ENCODE results near the gene ERFL. TPM values are rescaled to one million over a fixed set of nuclear protein-coding genes. Genes with fewer than 3 reads are reported as not detected.

The ERFL gene
- total RNA-seq, 2 donors from 2014 or later = not detected

DNA sequence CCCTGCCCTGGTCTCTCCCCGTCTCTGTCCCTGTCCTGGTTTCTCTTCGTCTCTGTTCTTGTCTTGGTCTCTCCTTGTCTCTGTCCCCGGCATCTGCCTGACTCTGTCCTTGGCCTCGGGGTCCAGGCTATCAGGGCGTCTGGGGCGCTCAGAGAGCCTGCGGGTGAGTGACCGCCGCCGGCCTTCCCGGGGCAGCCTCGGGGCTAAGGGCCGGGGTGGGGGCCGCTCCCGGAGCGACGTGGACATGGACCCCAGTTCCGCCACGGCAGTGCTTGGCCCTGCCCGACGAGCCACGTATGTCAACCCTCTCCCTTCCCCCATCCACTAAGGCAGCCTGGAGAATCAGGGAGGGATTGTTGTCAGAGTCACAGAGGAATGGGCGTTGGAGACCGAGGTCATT lies 30.4 kb downstream of the ERFL start:
- Histone ChIP-seq H3K27ac (no peak overlapping the region), H3K36me3 (peaks cover 75% of the 10 kb centered on the region), H3K4me3 (no peak overlapping the region), H3K4me1 (no peaks in the 10 kb centered on the region), H3K9me3 (no peaks in the 10 kb centered on the region), H3K27me3 (no peaks in the 10 kb centered on the region)
- TF ChIP-seq, protein P1, sequence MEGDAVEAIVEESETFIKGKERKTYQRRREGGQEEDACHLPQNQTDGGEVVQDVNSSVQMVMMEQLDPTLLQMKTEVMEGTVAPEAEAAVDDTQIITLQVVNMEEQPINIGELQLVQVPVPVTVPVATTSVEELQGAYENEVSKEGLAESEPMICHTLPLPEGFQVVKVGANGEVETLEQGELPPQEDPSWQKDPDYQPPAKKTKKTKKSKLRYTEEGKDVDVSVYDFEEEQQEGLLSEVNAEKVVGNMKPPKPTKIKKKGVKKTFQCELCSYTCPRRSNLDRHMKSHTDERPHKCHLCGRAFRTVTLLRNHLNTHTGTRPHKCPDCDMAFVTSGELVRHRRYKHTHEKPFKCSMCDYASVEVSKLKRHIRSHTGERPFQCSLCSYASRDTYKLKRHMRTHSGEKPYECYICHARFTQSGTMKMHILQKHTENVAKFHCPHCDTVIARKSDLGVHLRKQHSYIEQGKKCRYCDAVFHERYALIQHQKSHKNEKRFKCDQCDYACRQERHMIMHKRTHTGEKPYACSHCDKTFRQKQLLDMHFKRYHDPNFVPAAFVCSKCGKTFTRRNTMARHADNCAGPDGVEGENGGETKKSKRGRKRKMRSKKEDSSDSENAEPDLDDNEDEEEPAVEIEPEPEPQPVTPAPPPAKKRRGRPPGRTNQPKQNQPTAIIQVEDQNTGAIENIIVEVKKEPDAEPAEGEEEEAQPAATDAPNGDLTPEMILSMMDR (IDR thresholded peaks at IDR 0.05) = no peak
- no peak for DNase-seq (ENCODE audit: low spot score)

DNA sequence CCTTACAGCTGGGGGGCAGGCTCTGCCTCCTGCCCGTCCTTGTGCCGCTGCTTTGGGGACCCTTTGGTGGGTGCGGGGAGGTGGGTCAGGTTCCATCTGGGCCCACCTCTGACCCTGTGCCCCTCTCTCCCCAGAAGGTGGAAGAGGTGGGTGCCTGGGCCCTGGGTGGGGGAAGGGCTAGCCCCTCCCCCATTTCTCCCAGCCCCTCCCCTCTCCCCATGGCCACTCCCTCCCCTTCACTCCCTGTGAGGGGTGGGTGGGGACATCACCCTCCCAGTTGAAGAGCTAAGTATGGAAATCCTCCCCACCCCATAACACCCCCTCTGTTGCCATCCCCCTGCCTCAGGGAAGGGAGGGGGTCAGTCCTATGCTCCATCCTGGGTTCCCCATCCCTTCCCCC lies 31.1 kb downstream of the ERFL start:
- Histone ChIP-seq H3K9me3 (no peaks in the 10 kb centered on the region), H3K4me3 (no peak overlapping the region), H3K27ac (no peak overlapping the region), H3K4me1 (no peaks in the 10 kb centered on the region), H3K27me3 (no peaks in the 10 kb centered on the region), H3K36me3 (peaks cover 75% of the 10 kb centered on the region)
- DNase-seq (ENCODE audit: low spot score) = no peak
- TF ChIP-seq, protein P1 (IDR thresholded peaks at IDR 0.05) = no peak

DNA sequence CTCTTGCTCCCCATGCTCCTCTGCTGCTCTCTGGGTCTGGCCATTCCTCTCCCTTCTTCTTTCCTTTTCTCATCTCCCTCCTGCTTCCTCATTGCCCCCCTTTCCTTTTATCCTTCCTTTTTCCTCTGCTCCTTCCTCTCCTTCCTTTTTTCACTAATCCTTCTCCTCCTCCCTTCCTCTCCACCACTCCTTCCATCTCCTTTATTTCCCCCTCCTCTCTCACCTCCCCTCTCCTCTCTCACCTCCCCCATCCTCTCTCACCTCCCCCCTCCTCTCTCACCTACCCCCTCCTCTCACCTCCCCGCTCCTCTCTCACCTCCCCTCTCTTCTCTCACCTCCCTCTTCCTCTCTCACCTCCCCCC lies 31.7 kb downstream of the ERFL start:
- no peaks in the 10 kb centered on the region for H3K9me3 ChIP-seq
- no peaks in the 10 kb centered on the region for H3K27me3 ChIP-seq
- no peak overlapping the region for H3K4me3 ChIP-seq
- H3K36me3 ChIP-seq = peaks cover 73% of the 10 kb centered on the region
- H3K27ac ChIP-seq = no peak overlapping the region
- TF ChIP-seq, protein P1 (IDR thresholded peaks at IDR 0.05) = no peak
- H3K4me1 ChIP-seq = no peaks in the 10 kb centered on the region
- DNase-seq (ENCODE audit: low spot score) = no peak

DNA sequence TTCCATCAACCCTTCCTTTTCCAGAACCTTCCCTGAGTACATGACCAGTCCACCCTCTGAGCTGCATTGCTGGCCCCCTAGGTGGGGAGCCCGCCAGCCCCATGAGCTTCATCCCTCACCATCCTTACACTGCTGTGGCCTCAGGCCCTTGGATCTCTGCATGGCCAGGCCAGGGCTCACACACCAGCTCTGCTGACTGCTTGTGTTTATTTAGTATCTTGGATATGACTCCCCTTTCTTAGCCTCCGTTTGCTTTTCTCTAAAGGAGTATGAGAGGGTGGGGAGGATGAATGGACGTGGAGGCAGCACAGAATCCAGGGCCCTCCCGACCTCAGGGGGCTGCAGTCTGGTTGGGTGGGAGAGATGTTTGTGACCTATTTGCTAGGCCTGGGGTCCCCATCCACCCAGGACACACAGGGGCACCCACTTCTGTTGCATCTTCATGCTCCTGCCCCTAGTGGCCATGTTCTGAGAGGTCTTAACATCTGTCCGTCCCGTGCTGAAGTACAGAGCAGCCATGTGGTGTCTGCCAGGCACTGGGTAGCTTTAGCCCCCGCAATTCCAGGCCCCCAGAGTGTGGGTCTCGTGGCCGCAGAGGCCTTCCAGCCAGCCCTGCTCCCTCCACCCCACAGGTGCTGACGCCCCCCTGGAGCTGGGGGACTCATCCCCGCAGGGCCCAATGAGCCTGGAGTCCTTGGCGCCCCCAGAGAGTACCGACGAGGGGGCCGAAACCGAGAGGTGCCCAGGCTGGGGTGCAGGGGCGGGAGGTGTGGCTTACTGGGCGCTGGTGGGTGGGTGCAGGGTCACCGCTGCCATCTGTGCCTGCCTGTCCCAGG lies 32.3 kb downstream of the ERFL start:
- peaks cover 67% of the 10 kb centered on the region for H3K36me3 ChIP-seq
- no peak for DNase-seq (ENCODE audit: low spot score)
- no peaks in the 10 kb centered on the region for H3K27me3 ChIP-seq
- TF ChIP-seq, protein P1 (IDR thresholded peaks at IDR 0.05) = no peak
- no peak overlapping the region for H3K27ac ChIP-seq
- H3K4me3 ChIP-seq = no peak overlapping the region
- H3K4me1 ChIP-seq = no peaks in the 10 kb centered on the region
- no peaks in the 10 kb centered on the region for H3K9me3 ChIP-seq

DNA sequence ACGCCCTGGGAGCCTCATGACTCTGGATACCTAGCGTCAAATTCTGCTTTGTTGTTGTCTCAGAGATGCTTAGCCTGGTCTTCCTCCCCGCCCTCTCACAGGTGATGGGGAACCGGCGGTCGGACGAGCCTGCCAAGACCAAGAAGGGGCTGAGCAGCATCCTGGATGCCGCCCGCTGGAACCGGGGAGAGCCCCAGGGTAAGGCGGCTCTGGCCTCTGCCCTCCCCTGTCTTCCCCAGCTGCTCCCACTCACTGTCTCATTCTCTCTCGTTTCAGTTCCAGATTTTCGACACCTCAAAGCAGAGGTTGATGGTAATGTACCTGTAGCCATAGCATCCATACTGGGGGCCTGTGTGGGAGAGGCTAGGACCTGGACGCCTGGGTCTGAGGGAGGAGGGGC lies 33.9 kb downstream of the ERFL start:
- Histone ChIP-seq H3K4me1 (no peaks in the 10 kb centered on the region), H3K9me3 (no peaks in the 10 kb centered on the region), H3K27ac (no peak overlapping the region), H3K27me3 (no peaks in the 10 kb centered on the region), H3K4me3 (no peak overlapping the region), H3K36me3 (peaks cover 62% of the 10 kb centered on the region)
- no peak for DNase-seq (ENCODE audit: low spot score)
- TF ChIP-seq, protein P1 (IDR thresholded peaks at IDR 0.05) = no peak

DNA sequence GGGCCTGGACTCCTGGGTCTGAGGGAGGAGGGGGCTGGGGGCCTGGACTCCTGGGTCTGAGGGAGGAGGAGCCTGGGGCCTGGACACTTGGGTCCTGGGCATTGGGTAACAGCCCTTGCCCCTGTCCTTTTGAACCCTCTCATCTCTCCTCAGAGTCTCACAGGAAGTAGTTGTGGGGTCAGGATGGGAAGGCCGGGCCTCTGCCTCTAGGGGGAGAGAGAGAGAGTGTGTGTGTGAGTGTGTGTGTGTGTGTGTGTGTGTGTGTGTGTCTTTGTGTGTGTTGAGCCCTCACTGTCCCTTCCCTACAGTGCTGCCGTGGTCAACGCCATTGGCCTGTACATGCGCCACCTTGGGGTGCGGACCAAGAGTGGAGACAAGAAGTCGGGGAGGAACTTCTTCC lies 34.4 kb downstream of the ERFL start:
- Histone ChIP-seq H3K9me3 (no peaks in the 10 kb centered on the region), H3K27me3 (no peaks in the 10 kb centered on the region), H3K36me3 (peaks cover 63% of the 10 kb centered on the region), H3K4me3 (no peak overlapping the region), H3K4me1 (no peaks in the 10 kb centered on the region), H3K27ac (no peak overlapping the region)
- TF ChIP-seq, protein P1 (IDR thresholded peaks at IDR 0.05) = no peak
- no peak for DNase-seq (ENCODE audit: low spot score)

Measured in right atrium auricular region (tissue), 2 donors.